GM12878 (cell line): ENCODE data around the gene CCDC9. TPM values are rescaled to one million over a fixed set of nuclear protein-coding genes. Genes with fewer than 3 reads are reported as not detected.

Experiments
- ATAC-seq: fragments of 200-7000 bp; cut with Tn5 transposase; 3 replicates; pipeline ENCODE4 v1.9.1; 2020; ENCODE audit warnings: mild to moderate bottlenecking, moderate library complexity
- BruUV-seq: library from RNA; stranded (reverse); fragments of 400-500 nt; replicated peaks from 2 replicates; lab custom pipeline; 2021; lab: Mats Ljungman, UMichigan
- CTCF ChIA-PET: fragments of 300-600 bp; sonication (Branson Sonifier 250); formaldehyde crosslinking; extraction: SDS; loops from one replicate; lab custom pipeline; 2021; ENCODE audit warnings: inconsistent platforms; lab: Yijun Ruan, JAX
- POLR2A ChIA-PET: fragments of 350-600 bp; formaldehyde crosslinking; extraction: SDS; loops from one replicate; lab custom pipeline; 2021; ENCODE audit warnings: inconsistent platforms; lab: Charles Lee
- RAD21 ChIA-PET: fragments of 300-600 bp; sonication (Branson Sonifier 250); formaldehyde crosslinking; loops from one replicate; lab custom pipeline; 2023; ENCODE audit warnings: antibody characterized with exemption; ENCODE audit not compliant: unreplicated experiment; lab: Charles Lee
- SMC1A ChIA-PET: fragments of 300-600 bp; sonication (Branson Sonifier 250); formaldehyde crosslinking; loops from one replicate; lab custom pipeline; 2023; ENCODE audit not compliant: unreplicated experiment, uncharacterized antibody; lab: Charles Lee
- DNase-seq: peaks from one replicate; pipeline ENCODE4 v3.0.0-alpha.2; 2011; ENCODE audit warnings: low read depth, low spot score
- FAIRE-seq: peaks from 3 replicates; lab custom pipeline; 2011; peaks lifted over from hg19 to GRCh38; lab: Jason Lieb, UNC
- H2AFZ ChIP-seq: 2 replicates; pipeline ENCODE4 v1.6.0; 2011; ENCODE audit warnings: low read depth, low read length, control low read depth; ENCODE audit not compliant: control insufficient read depth
- H3K27ac ChIP-seq: 2 replicates; pipeline ENCODE4 v1.5.1; 2011; ENCODE audit warnings: control low read depth; ENCODE audit not compliant: control insufficient read depth, insufficient read depth
- H3K27me3 ChIP-seq, 2 experiments: replicated peaks in 1 of 2; 2 replicates each; pipeline versions ENCODE4 v1.6.0 to v1.6.1; 2011; ENCODE audit warnings: low read length in 1 of 2; ENCODE audit not compliant: control insufficient read depth in 2 of 2, insufficient read depth in 2 of 2
- H3K36me3 ChIP-seq, 2 experiments: 2 replicates each; pipeline ENCODE4 v1.5.1; 2011; ENCODE audit warnings: low read length in 1 of 2; ENCODE audit not compliant: control insufficient read depth in 2 of 2, insufficient read depth in 2 of 2
- H3K4me1 ChIP-seq: 2 replicates; pipeline ENCODE4 v1.6.1; 2011; ENCODE audit warnings: mild to moderate bottlenecking, low read length, moderate library complexity, mixed read lengths; ENCODE audit not compliant: control insufficient read depth, insufficient read depth
- H3K4me2 ChIP-seq: 2 replicates; pipeline ENCODE4 v1.6.0; 2011; ENCODE audit warnings: control low read depth; ENCODE audit not compliant: control insufficient read depth, insufficient read depth
- H3K4me3 ChIP-seq: fragments of 200-600 bp; sonication (generic); 2 replicates; pipeline ENCODE4 v1.5.1; 2016
- H3K79me2 ChIP-seq: 2 replicates; pipeline ENCODE4 v1.6.0; 2011; ENCODE audit warnings: low read length; ENCODE audit not compliant: control insufficient read depth, insufficient read depth
- H3K9ac ChIP-seq: 2 replicates; pipeline ENCODE4 v1.8.0; 2011; ENCODE audit warnings: low read length, control low read depth, mixed read lengths; ENCODE audit not compliant: control insufficient read depth, insufficient read depth
- H3K9me3 ChIP-seq: replicated peaks from 3 replicates; pipeline ENCODE4 v1.5.1; 2011; ENCODE audit warnings: mild to moderate bottlenecking, low read length; ENCODE audit not compliant: control insufficient read depth, insufficient read depth
- H4K20me1 ChIP-seq: 2 replicates; pipeline ENCODE4 v1.6.0; 2011; ENCODE audit not compliant: control insufficient read depth, insufficient read depth
- BACH1 ChIP-seq: fragments of 450-650 bp; IDR thresholded peaks from 2 replicates; pipeline ENCODE4 v1.6.1; 2017; ENCODE audit warnings: mild to moderate bottlenecking, borderline replicate concordance
- BHLHE40 ChIP-seq, 2 experiments: fragments of 450-650 bp in 1 of 2; IDR thresholded peaks; 2 replicates each; pipeline ENCODE4 v1.6.1; 2011 to 2017; ENCODE audit warnings: low read depth in 2 of 2, borderline replicate concordance in 1 of 2, improper control_type of control experiment in 1 of 2, low read length in 1 of 2, mild to moderate bottlenecking in 1 of 2
- CHD1 ChIP-seq: IDR thresholded peaks from 2 replicates; pipeline ENCODE4 v1.6.1; 2012; ENCODE audit warnings: low read depth, low read length, improper control_type of control experiment
- DPF2 ChIP-seq: fragments of 450-650 bp; IDR thresholded peaks from 2 replicates; pipeline ENCODE4 v1.6.1; 2017; ENCODE audit warnings: mild to moderate bottlenecking
- E2F4 ChIP-seq: IDR thresholded peaks from 2 replicates; pipeline ENCODE4 v1.6.1; 2012; ENCODE audit warnings: low read depth, low read length, improper control_type of control experiment
- EGR1 ChIP-seq, 2 experiments: IDR thresholded peaks; 1 replicate in 1 of 2; 2 replicates in 1 of 2; pipeline ENCODE4 v1.6.1; 2011 to 2012; ENCODE audit warnings: low read depth in 2 of 2, low read length in 2 of 2, borderline replicate concordance in 1 of 2, mild to moderate bottlenecking in 1 of 2, moderate library complexity in 1 of 2
- EP300 ChIP-seq, 2 experiments: fragments of 150-350 bp in 1 of 2; IDR thresholded peaks; 2 replicates each; pipeline ENCODE4 v1.6.1; 2011 to 2012; ENCODE audit warnings: low read depth in 2 of 2, low read length in 2 of 2, borderline replicate concordance in 1 of 2, improper control_type of control experiment in 1 of 2, inconsistent platforms in 1 of 2; ENCODE audit not compliant: control insufficient read depth in 1 of 2
- HDGF ChIP-seq: fragments of 450-650 bp; IDR thresholded peaks from 2 replicates; pipeline ENCODE4 v1.6.1; 2016; ENCODE audit warnings: antibody characterized with exemption
- JUNB ChIP-seq: IDR thresholded peaks from 2 replicates; pipeline ENCODE4 v1.6.1; 2016; ENCODE audit warnings: antibody characterized with exemption, mild to moderate bottlenecking
- KDM1A ChIP-seq: fragments of 200-600 bp; sonication (generic); IDR thresholded peaks from 2 replicates; pipeline ENCODE4 v1.6.1; 2016; ENCODE audit warnings: borderline replicate concordance
- MYB ChIP-seq: fragments of 150-350 bp; IDR thresholded peaks from 2 replicates; pipeline ENCODE4 v1.6.1; 2014; ENCODE audit warnings: mild to moderate bottlenecking, low read depth, low read length, borderline replicate concordance
- NR2C1 ChIP-seq: fragments of 450-650 bp; IDR thresholded peaks from 2 replicates; pipeline ENCODE4 v1.6.1; 2017; ENCODE audit warnings: antibody characterized with exemption, mild to moderate bottlenecking, moderate library complexity
- NR2F1 ChIP-seq: fragments of 450-650 bp; conservative IDR thresholded peaks from 2 replicates; pipeline ENCODE4 v1.6.1; 2017; ENCODE audit warnings: mild to moderate bottlenecking
- POU2F2 ChIP-seq: IDR thresholded peaks from 3 replicates; pipeline ENCODE4 v1.6.1; 2011; ENCODE audit warnings: low read depth, mild to moderate bottlenecking, low read length, borderline replicate concordance
- SMAD1 ChIP-seq: fragments of 450-650 bp; IDR thresholded peaks from 2 replicates; pipeline ENCODE4 v1.6.1; 2018; ENCODE audit warnings: mild to moderate bottlenecking, low read depth; ENCODE audit not compliant: partially characterized antibody
- SPI1 ChIP-seq: IDR thresholded peaks from 2 replicates; pipeline ENCODE4 v1.6.1; 2011; ENCODE audit warnings: low read depth, mild to moderate bottlenecking, low read length, moderate library complexity, borderline replicate concordance; ENCODE audit not compliant: insufficient read depth
- STAT3 ChIP-seq: IDR thresholded peaks from 2 replicates; pipeline ENCODE4 v1.6.1; 2011; ENCODE audit warnings: low read depth, low read length, improper control_type of control experiment
- TCF3 ChIP-seq: IDR thresholded peaks from 2 replicates; pipeline ENCODE4 v1.6.1; 2012; ENCODE audit warnings: low read depth, mild to moderate bottlenecking, low read length, borderline replicate concordance; ENCODE audit not compliant: insufficient read depth
- ZSCAN29 ChIP-seq: fragments of 450-650 bp; IDR thresholded peaks from 2 replicates; pipeline ENCODE4 v1.6.1; 2017; ENCODE audit warnings: mild to moderate bottlenecking, moderate library complexity
- WGBS: methylation state at CpG from one replicate; pipeline ENCODE4 v1.1.6; 2016; ENCODE audit warnings: low lambda C conversion rate; ENCODE audit not compliant: insufficient replicate concordance, insufficient coverage; ENCODE audit errors: missing lambda C conversion rate; 5-methylcytosine and 5-hydroxymethylcytosine counted together
- in situ Hi-C: fragments of 300-500 bp; cut with MboI; formaldehyde crosslinking; loops from 9 replicates; pipeline ENCODE4 v1.14.3; 2018; ENCODE audit warnings: mixed read lengths
- intact Hi-C: fragments of 100-400 bp; cut with micrococcal nuclease; formaldehyde crosslinking; loops from one replicate; pipeline ENCODE4 v1.14.2; 2022; ENCODE audit not compliant: unreplicated experiment
- polyA plus RNA-seq, 11 experiments: library from polyadenylated mRNA; depleted of rRNA in 4 of 11; unstranded in 6 of 11; stranded (reverse) in 5 of 11; fragments of >200 nt; fragmentation: Nextera tagmentation in 4 of 11; fragmentation: Illumina TruSeq in 1 of 11; extraction: Ambion mirVana in 4 of 11; extraction: Trizol in 1 of 11; gene quantifications; 1 replicate in 1 of 11; 2 replicates in 10 of 11; pipeline versions ENCODE4 v1.2.1 to v1.2.3, GENCODE V29; 2011 to 2016; ENCODE audit warnings: inconsistent platforms in 2 of 11, missing spikeins in 2 of 11, low read depth in 1 of 11
- total RNA-seq, 4 experiments: library from RNA; depleted of rRNA in 3 of 4; stranded (reverse); fragments of >200 nt in 3 of 4; fragmentation: Illumina TruSeq in 1 of 4; extraction: Trizol in 1 of 4; gene quantifications; 2 replicates each; pipeline versions ENCODE4 v1.2.1 to v1.2.3, GENCODE V29; 2013 to 2021
- TF ChIP-seq, protein P1 (sequence below): IDR thresholded peaks from 2 replicates; pipeline ENCODE4 v1.6.1; 2012; ENCODE audit warnings: low read depth, low read length, improper control_type of control experiment
- TF ChIP-seq, protein P2 (sequence below): IDR thresholded peaks from 2 replicates; pipeline ENCODE4 v1.6.1; 2011; ENCODE audit warnings: low read depth, low read length, improper control_type of control experiment, borderline replicate concordance

CCDC9 gene
- total and polyA plus RNA-seq, 10 of the 15 experiments (the other 5 are each of a cell fraction or from before 2014, with no cell fraction given), result 0.18 to 17.5 (median 7.1) TPM; not detected in 1

- POLR2A ChIA-PET, result interaction anchor here (1.1 to 3.5 kb wide), 3 partner anchors 17 to 42 kb away, joined by 3 to 36 read pairs (median 24); partner anchors contain the start of gene CCDC9
- BruUV-seq, result no TSS peak
- Histone ChIP-seq H3K9ac (peak overlapping the region; percentile 91), H3K27me3 (no peaks in the 10 kb centered on the region), H3K36me3 (peaks cover 0 to 6% of the 10 kb centered on the region in 2 experiments; a peak in 2 of 4 replicates), H2AFZ (peak overlapping the region; percentile 60; the same call in 1 of the 2 replicates), H3K9me3 (no peaks in the 10 kb centered on the region), H3K4me2 (peak overlapping the region; percentile 57), H3K4me3 (peak overlapping the region; percentile 91), H3K27ac (peak overlapping the region; percentile 78), H4K20me1 (no peaks in the 10 kb centered on the region), H3K4me1 (peaks cover 50% of the 10 kb centered on the region), H3K79me2 (peaks cover 28% of the 10 kb centered on the region)
- ATAC-seq (peak; percentile 47), FAIRE-seq (no peak), DNase-seq (no peak)
- in situ Hi-C loops, result no loop called here
- CTCF ChIA-PET, result interaction anchor here (6.1 kb wide), 1 partner anchor 16 kb away, joined by 55 read pairs; no protein-coding TSS in a partner anchor
- SMC1A ChIA-PET, result interaction anchor here (0.6 to 1.8 kb wide), 3 partner anchors 16 to 262 kb away, joined by 3 to 4 read pairs (median 3); no protein-coding TSS in a partner anchor
- WGBS, result 1% methylated on average over 32 of the region's 50 CpGs
- intact Hi-C loops, result loop anchor here (1.0 kb wide), 1 partner anchor 16 kb away; no protein-coding TSS in a partner anchor
- RAD21 ChIA-PET, result interaction anchor here (2.1 to 2.2 kb wide), 2 partner anchors 16 to 28 kb away, joined by 6 to 8 read pairs; partner anchors contain the start of gene CCDC9
- TF ChIP-seq SMAD1 (no peak), HDGF (no peak; the same call in 1 of the 2 replicates), DPF2 (peak; percentile 9; the same call in 1 of the 2 replicates), EP300 (IDR thresholded peaks at IDR 0.05; ENCODE audit: borderline replicate concordance in 1 of 2, control insufficient read depth in 1 of 2, low read depth in 2 of 2, low read length in 2 of 2) (no peak), JUNB (no peak), TCF3 (0 out of 2 replicates have a peak, but pooled peaks have one; percentile 15), STAT3 (no peak), KDM1A (no peak), POU2F2 (peak; percentile 70; the same call in 2 of the 3 replicates), EGR1 (IDR thresholded peaks at IDR 0.05; ENCODE audit: borderline replicate concordance in 1 of 2, low read depth in 2 of 2, low read length in 2 of 2) (peak in 1 of 2 experiments; percentile 47; a peak in 1 of 3 replicates), ZSCAN29 (no peak), NR2F1 (no peak), SPI1 (no peak), BHLHE40 (IDR thresholded peaks at IDR 0.05; ENCODE audit: borderline replicate concordance in 1 of 2, low read depth in 2 of 2, low read length in 1 of 2) (peak in 1 of 2 experiments; percentile 69; a peak in 2 of 4 replicates), E2F4 (no peak), BACH1 (peak; percentile 70), MYB (no peak), CHD1 (no peak), NR2C1 (no peak)
- TF ChIP-seq, protein P1, sequence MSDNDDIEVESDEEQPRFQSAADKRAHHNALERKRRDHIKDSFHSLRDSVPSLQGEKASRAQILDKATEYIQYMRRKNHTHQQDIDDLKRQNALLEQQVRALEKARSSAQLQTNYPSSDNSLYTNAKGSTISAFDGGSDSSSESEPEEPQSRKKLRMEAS, result no peak
- TF ChIP-seq, protein P2, sequence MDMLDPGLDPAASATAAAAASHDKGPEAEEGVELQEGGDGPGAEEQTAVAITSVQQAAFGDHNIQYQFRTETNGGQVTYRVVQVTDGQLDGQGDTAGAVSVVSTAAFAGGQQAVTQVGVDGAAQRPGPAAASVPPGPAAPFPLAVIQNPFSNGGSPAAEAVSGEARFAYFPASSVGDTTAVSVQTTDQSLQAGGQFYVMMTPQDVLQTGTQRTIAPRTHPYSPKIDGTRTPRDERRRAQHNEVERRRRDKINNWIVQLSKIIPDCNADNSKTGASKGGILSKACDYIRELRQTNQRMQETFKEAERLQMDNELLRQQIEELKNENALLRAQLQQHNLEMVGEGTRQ, result no peak
Observed at GRCh38 chr19:47228168-47228936, 28.0 kb upstream of the CCDC9 start.
